ENCODE measurements around the gene PLEKHD1.

PLEKHD1 gene

GRCh38 chr14:69553252-69553651 lies 68.7 kb downstream of the PLEKHD1 start:
- no peak for FAIRE-seq

GRCh38 chr14:69554500-69554899 lies 70.0 kb downstream of the PLEKHD1 start:
- FAIRE-seq = no peak

DNA sequence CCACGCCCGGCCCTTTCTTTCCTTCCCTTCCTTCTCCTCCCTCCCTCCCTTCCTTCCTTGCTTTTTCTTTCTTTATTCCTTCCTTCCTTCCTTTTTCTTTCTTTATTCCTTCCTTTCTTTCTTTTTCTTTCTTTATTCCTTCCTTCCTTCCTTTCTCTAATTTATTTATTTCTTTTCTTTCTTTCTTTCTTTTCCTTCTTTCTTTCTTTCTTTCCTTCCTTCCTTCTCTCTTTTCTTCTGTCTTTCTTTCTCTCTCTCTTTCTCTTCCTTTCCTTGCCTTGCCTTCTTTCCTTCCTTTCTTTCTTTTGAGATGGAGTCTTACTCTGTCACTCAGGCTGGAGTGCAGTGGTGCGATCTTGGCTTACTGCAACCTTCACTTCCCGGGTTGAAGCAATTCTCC lies 74.2 kb downstream of the PLEKHD1 start:
- FAIRE-seq = no peak

DNA sequence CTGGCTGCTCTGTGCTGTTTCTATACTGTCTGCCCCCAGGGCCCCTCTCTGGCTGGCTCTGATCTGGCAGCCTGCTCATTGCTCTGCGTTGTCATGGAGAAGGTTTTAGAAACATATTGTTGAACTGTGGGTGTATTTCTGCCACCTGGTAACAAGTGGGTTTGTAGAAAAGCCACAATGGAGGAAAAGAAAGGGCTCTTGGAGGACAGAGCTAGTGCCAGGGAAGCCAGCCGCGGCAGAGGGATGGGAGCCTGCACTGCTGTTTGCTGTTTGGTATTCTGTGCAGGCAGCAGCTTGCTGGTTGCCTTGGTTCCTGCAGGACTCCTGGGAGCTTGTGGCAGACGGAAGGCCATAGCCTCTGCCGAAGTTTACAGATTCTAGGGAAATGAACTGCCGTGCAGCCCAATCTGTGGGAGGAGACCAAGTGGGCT lies 75.1 kb downstream of the PLEKHD1 start:
- FAIRE-seq = no peak

DNA sequence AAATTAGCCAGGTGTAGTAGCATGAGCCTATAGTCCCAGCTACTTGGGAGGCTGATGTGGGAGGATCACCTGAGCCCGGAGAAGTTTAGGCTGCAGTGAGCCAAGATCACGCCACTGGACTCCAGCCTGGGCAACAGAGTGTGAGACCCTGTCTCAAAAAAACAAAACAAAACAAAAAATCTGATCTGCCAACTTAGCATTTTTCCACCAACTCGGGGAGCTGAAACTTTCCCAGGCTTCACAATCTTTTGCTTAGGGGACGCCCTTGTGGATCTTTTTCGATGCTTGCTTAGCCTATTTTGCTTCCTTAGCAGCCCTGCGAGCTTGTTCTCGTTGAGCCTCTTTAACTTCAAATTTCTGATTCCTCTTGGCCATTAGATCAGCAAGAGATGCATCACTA lies 76.3 kb downstream of the PLEKHD1 start:
- no peak for FAIRE-seq

- no peak for FAIRE-seq
Observed at GRCh38 chr14:69561893-69562292, 77.4 kb downstream of the PLEKHD1 start.

DNA sequence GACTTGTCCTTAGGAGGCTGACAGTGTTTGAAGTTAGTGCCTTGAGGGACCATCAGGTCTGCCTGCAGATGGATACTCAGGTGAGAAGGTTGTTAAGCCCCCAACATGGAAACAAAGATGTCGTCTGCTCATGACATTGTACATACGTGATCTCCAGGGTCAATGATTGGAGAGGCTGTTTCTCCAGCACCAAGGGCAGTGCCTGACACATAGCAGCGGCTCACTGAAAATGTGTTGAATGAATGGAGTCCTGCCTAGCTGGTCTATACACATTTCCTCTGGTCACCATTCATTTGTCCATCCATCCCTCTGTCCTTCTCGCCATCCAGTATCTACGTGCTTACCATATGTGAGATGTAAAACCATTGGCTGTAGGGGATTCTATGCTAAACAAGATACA lies 83.0 kb downstream of the PLEKHD1 start:
- FAIRE-seq = no peak

DNA sequence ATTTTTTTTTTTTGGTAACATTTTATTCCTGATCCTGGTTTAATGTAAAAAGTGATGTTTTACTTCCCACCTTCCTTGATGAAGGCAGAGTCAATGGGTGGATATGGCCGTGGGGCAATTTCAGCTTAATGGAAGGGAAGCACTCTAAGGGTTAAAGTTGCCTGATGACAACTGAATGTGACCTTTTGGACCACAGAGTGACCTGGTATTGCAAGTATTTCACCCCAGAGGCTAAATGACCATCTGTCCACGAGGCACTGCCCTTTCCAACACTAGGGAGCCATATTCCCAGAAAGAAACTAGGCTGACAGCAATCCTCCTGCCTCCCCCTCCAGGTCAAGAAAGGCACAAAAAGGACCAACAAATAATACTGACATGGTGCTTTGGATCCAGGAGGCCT lies 85.3 kb downstream of the PLEKHD1 start:
- FAIRE-seq = no peak

- FAIRE-seq = no peak
Observed at GRCh38 chr14:69570836-69571330, 86.4 kb downstream of the PLEKHD1 start.

- no peak for FAIRE-seq
Observed at GRCh38 chr14:69571449-69572029, 87.0 kb downstream of the PLEKHD1 start.

DNA sequence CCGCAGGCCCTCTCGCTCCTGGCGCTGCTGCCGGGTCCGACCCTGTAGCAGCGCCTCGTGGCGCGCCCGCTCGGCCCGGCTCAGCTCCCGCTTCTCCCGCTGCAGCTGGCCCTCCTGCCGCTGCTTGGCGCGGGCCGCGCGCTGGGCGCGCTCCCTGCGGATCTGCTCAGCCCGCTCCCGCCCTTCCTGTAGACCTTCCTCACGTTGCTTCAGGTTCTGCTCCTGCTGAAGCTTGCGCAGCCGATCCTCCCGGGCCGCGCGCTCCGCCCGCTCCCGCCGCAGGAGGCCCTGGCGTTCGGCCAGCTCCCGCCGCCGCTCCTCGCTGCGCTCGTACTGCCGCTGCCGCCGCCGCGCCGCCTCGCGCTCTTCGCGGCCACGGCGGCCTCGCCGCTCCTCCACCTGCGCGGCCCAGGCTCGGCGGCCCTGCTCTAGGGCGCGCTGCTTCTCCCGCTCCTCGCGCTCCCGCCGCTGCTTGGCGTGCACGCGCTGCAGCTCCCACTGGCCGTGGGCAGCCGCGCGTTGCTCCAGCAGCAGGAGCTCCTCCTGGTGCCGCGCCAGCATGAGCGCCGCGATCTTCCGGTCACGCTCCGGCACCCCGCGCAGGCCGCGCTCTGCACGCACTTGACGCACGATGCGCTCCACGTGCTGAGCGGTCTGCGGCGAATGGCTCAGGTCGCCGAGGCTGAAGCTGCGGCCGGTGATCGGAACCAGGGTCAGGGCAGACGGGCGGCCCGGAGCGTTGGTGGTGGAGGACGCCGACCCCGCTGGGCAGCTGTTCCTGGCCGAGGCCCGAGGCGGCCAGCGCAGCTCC lies 87.7 kb downstream of the PLEKHD1 start:
- FAIRE-seq = no peak

- FAIRE-seq = no peak
Observed at GRCh38 chr14:69572841-69573135, 88.3 kb downstream of the PLEKHD1 start.

- FAIRE-seq = no peak
Observed at GRCh38 chr14:69573205-69573830, 88.8 kb downstream of the PLEKHD1 start.

DNA sequence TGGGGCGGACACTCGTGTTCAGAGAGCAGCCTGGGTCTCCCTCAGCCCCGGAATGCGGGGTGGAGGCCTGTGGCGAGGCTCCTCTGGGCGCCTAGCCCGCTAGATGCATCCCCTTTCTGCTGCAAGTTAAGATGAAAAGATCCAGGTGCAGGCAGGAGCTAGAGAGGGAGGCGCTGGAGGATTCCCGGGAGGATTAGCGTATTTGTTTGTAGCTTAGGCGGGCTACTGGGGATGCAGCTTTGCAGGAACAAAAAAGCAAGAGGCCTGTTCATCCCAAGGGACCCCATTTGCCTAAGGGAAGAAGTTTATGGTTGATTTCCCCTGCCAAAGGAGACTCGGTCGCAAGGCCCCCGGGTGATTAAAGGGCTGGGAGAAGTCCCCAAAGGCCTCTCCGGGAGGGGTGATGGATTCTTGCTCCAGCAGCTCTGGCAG lies 89.3 kb downstream of the PLEKHD1 start:
- no peak for FAIRE-seq

DNA sequence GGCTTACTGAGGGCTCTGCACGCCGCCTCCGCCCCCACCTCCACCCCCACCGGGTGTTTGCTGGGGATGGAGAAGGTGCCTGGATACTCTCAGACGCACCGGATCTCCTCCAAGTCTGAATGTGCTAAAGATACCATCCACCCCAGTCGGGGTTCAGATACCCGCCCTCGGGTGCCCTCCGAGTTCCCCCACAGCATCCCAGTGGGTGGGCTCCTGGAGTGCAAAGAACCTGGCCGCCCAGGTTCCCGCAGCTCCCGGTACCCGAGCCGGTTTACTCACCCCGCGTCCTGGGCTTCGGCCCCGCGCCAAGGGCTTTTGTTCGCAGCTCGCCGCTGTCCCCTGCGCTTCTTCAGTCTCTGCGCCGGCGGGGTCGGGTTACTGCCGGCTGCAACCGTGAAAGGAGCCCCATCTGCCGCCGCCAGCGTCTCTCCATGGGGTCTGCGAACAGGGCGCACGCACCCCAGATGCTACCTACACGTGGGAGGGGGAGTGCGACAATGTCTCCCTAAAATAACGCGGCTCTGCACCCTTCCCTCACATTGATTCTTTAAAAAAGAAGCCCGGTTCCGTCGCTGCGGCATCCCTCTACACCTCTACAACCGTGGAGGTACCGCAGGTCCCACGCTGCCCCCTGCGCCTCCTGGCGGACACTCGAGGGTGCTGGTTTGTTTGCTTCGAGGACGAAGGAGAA lies 89.9 kb downstream of the PLEKHD1 start, which contains the start of gene CCDC177:
TSS of gene CCDC177 (minus strand) at position 609 of the 691 bp plus-strand sequence. CDS start 1,249 bp downstream, outside the sequence.
- FAIRE-seq = no peak

DNA sequence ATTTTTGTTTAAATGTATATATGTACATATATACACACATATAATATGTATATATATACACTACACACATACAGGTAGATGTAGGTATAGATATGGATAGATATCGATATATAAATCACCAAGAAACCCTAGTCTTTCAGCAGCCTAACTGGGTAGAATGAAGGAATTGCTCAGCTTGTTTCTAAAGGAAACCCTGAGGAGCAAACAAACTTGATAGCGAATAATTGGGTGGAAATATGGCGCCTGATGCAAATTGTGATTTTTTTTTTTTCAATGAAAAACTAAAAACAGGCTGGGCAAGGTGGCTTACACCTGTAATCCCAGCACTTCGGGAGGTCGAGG lies 90.4 kb downstream of the PLEKHD1 start:
- no peak for FAIRE-seq

DNA sequence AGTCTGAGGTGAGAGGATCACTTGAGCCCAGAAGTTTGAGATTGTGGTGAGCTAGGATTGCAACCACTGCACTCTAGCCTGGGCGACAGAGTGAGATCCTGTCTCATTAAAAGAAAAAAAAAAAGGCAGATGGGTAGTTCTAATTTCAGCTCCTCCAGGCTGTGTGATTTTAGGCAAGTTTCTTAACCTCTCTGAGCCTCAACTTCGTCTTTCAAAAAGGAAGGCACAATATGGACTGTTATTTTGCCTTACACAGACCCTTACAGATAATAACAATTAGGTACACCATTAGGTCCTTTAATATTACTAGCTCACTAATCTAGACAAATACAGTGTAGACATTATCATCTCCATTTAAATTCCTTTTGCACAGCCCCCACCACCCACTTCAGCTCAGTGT lies 94.9 kb downstream of the PLEKHD1 start:
- FAIRE-seq = no peak

DNA sequence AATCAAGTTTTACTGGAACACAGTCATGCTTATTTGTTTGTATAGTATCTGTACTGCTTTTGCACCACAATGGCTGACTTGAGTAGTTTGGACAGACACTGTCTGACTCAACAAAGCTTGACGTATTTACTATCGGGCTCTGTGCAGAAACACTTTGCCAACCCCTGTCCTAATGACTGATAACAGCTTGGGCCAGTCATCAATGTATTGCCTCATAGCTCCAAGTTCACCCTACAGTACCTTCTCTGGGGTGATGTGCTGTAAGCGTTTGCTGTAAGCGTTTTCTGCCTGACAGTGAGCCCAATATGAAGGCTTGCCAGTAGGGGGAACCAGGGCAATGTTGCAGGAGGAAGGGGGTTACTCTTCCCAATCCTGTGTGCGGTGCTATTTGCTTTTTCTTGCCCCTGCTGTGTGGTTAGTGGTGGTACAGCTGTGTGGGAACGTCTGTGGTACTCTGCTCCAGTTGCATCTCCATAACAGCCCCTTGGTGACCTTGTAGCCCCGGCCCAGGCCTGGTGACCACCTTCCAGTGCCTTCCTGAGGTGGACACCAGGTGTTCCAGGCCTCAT lies 95.6 kb downstream of the PLEKHD1 start:
- no peak for FAIRE-seq

Measured in islet of Langerhans (tissue), 1 donor.